Erythroblast (primary cell): ENCODE results near the gene CNOT6L.

Source experiments
- GATA1 ChIP-seq: IDR thresholded peaks from 2 replicates; pipeline ENCODE4 v1.6.1; 2011; ENCODE audit warnings: low read depth, mild to moderate bottlenecking, control low read depth, low read length, moderate library complexity
- POLR2A ChIP-seq: IDR thresholded peaks from 2 replicates; pipeline ENCODE4 v1.6.1; 2011; ENCODE audit warnings: mild to moderate bottlenecking, low read length

- TF ChIP-seq POLR2A (no peak), GATA1 (no peak)
Observed at GRCh38 chr4:77692847-77693432, 126.2 kb downstream of the CNOT6L start.
